GM12892 (cell line): ENCODE data around the gene CBFB.

Source experiments
- POLR2A ChIP-seq: IDR thresholded peaks from 2 replicates; pipeline ENCODE4 v1.6.1; 2011; ENCODE audit warnings: low read depth, low read length, control low read depth
- POLR2AphosphoS5 ChIP-seq: IDR thresholded peaks from 2 replicates; pipeline ENCODE4 v1.6.1; 2011; ENCODE audit warnings: low read depth, low read length, control low read depth
- TAF1 ChIP-seq: IDR thresholded peaks from 2 replicates; pipeline ENCODE4 v1.6.1; 2011; ENCODE audit warnings: low read depth, mild to moderate bottlenecking, control low read depth, low read length, borderline replicate concordance

DNA sequence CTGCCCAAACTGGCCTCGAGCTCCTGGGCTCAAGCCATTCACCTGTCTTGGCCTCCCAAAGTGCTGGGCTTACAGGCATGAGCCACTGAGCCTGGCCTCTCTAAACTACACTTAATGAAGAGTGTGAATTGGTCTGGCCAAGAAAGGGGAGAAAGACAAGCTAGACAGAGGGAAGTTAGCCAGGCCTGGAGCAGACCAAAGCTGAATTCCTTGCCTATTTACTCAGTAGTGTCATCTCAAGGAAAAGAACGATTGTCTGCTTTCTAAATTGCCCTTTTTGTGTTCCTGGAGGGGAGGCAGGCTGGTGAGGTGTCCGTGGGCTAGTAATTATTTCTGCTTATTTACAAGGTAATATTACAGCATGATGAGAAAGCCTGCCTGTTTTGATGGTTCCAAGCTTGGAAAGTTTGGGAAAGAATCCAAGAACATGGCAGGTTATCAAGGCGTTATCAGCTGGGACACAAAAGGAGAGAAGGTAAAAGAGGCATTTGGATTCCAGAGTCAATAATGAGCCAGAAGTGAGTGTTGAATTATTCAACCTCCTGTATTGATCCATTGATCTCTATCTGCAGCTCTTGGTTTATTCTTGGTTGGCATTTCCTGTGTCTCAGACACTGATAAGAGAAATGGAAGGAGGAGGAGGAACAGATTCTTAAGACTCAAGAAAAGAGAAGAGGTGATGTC lies 6.3 kb upstream of the CBFB start:
- no peak for TF ChIP-seq POLR2A
- no peak for TF ChIP-seq POLR2AphosphoS5
- TF ChIP-seq TAF1, result no peak
